K562 (cell line): ENCODE results near the gene SUFU. TPM values are rescaled to one million over a fixed set of nuclear protein-coding genes. Genes with fewer than 3 reads are reported as not detected.

Experiments
- BRF1 ChIP-seq: IDR thresholded peaks from 3 replicates; pipeline ENCODE4 v1.6.1; 2011; ENCODE audit warnings: borderline replicate concordance, mild to moderate bottlenecking; ENCODE audit not compliant: insufficient read length; ENCODE audit errors: extremely low read depth
- CBFA2T2 ChIP-seq: fragments of 450-650 bp; conservative IDR thresholded peaks from 2 replicates; pipeline ENCODE4 v1.6.1; 2017; ENCODE audit warnings: mild to moderate bottlenecking
- CBFA2T3 ChIP-seq: fragments of 450-650 bp; IDR thresholded peaks from 2 replicates; pipeline ENCODE4 v1.6.1; 2017
- CREM ChIP-seq: IDR thresholded peaks from 2 replicates; pipeline ENCODE4 v1.6.1; 2014; ENCODE audit warnings: antibody characterized with exemption, low read depth
- GABPA ChIP-seq: fragments of 200-800 bp; sonication (Bioruptor generic); conservative IDR thresholded peaks from 2 replicates; pipeline ENCODE4 v1.6.1; 2016; ENCODE audit warnings: low read depth, missing genetic modification characterization, missing compliant biosample characterization
- GTF2E2 ChIP-seq: fragments of 200-800 bp; sonication (Bioruptor generic); IDR thresholded peaks from 2 replicates; pipeline ENCODE4 v1.6.1; 2016; ENCODE audit warnings: missing genetic modification characterization, missing compliant biosample characterization
- JUND ChIP-seq, 2 experiments: IDR thresholded peaks; 2 replicates in 1 of 2; 3 replicates in 1 of 2; pipeline ENCODE4 v1.6.1; 2011; ENCODE audit warnings: borderline replicate concordance in 2 of 2, low read depth in 2 of 2, low read length in 2 of 2, improper control_type of control experiment in 1 of 2, missing biosample characterization in 1 of 2, missing genetic modification characterization in 1 of 2, missing genetic modification reagents in 1 of 2
- L3MBTL2 ChIP-seq: fragments of 450-650 bp; IDR thresholded peaks from 2 replicates; pipeline ENCODE4 v1.6.1; 2016; ENCODE audit warnings: mild to moderate bottlenecking, moderate library complexity
- MECOM ChIP-seq: fragments of 250-450 bp; sonication (Bioruptor Pico); IDR thresholded peaks from 2 replicates; pipeline ENCODE4 v1.8.0; 2022; ENCODE audit warnings: inconsistent platforms
- MTF1 ChIP-seq: fragments of 250-450 bp; sonication (Bioruptor Pico); IDR thresholded peaks from 2 replicates; pipeline ENCODE4 v1.9.0; 2021; ENCODE audit warnings: moderate library complexity, mild to moderate bottlenecking, inconsistent platforms, borderline replicate concordance
- NCOR1 ChIP-seq: fragments of 450-650 bp; IDR thresholded peaks from 2 replicates; pipeline ENCODE4 v1.6.1; 2016; ENCODE audit warnings: mild to moderate bottlenecking, moderate library complexity
- NFIC ChIP-seq: fragments of 450-650 bp; IDR thresholded peaks from 2 replicates; pipeline ENCODE4 v1.6.1; 2017; ENCODE audit warnings: mild to moderate bottlenecking, inconsistent platforms
- POLR2AphosphoS2 ChIP-seq: IDR thresholded peaks from 2 replicates; pipeline ENCODE4 v1.6.1; 2012; ENCODE audit warnings: low read length, improper control_type of control experiment
- SAFB2 ChIP-seq: fragments of 200-400 bp; formaldehyde crosslinking; IDR thresholded peaks from 2 replicates; pipeline ENCODE4 v1.6.1; 2018; ENCODE audit warnings: borderline replicate concordance, low read length, low read depth, moderate library complexity; ENCODE audit not compliant: severe bottlenecking
- STAT5B ChIP-seq: fragments of 250-450 bp; sonication (Bioruptor Pico); IDR thresholded peaks from 2 replicates; pipeline ENCODE4 v1.8.0; 2021; ENCODE audit warnings: mild to moderate bottlenecking, inconsistent platforms
- TARDBP ChIP-seq: fragments of 450-650 bp; IDR thresholded peaks from 2 replicates; pipeline ENCODE4 v1.6.1; 2016
- ZFX ChIP-seq: sonication (generic); formaldehyde crosslinking; IDR thresholded peaks from 2 replicates; pipeline ENCODE4 v1.8.0; 2022; ENCODE audit warnings: mild to moderate bottlenecking, missing genetic modification reagents, moderate library complexity
- ZNF232 ChIP-seq: sonication (generic); formaldehyde crosslinking; IDR thresholded peaks from 2 replicates; pipeline ENCODE4 v1.8.0; 2022; ENCODE audit warnings: mild to moderate bottlenecking, missing genetic modification reagents
- ZNF551 ChIP-seq: fragments of 250-450 bp; sonication (Bioruptor Pico); IDR thresholded peaks from 2 replicates; pipeline ENCODE4 v1.5.0; 2021; ENCODE audit warnings: mild to moderate bottlenecking, moderate library complexity
- ZNF583 ChIP-seq: fragments of 250-450 bp; sonication (Bioruptor Pico); IDR thresholded peaks from 2 replicates; pipeline ENCODE4 v1.4.0; 2020
- ZNF766 ChIP-seq: fragments of 200-800 bp; sonication (Bioruptor generic); conservative IDR thresholded peaks from 2 replicates; pipeline ENCODE4 v1.6.1; 2016; ENCODE audit warnings: missing genetic modification characterization, missing compliant biosample characterization
- polyA plus RNA-seq, 8 experiments: library from polyadenylated mRNA; depleted of rRNA in 4 of 8; stranded (reverse) in 5 of 8; unstranded in 3 of 8; fragments of >200 nt; fragmentation: Nextera tagmentation in 2 of 8; fragmentation: Illumina TruSeq in 1 of 8; extraction: Ambion mirVana in 2 of 8; extraction: Trizol in 1 of 8; gene quantifications; 2 replicates each; pipeline versions ENCODE4 v1.2.1 to v1.2.3, GENCODE V29; 2011 to 2014; ENCODE audit warnings: inconsistent platforms in 1 of 8, missing spikeins in 1 of 8
- total RNA-seq, 7 experiments: library from RNA; depleted of rRNA in 6 of 7; stranded (reverse); fragments of >200 nt in 6 of 7; fragmentation: Illumina TruSeq in 2 of 7; extraction: Trizol in 2 of 7; gene quantifications; 2 replicates each; pipeline versions ENCODE4 v1.2.1 to v1.2.3, GENCODE V29; 2011 to 2021; ENCODE audit warnings: low replicate concordance in 1 of 7
- TF ChIP-seq, protein P1 (sequence below): fragments of 250-450 bp; sonication (Bioruptor Pico); IDR thresholded peaks from 2 replicates; pipeline ENCODE4 v1.5.0; 2020; ENCODE audit warnings: mild to moderate bottlenecking, borderline replicate concordance
- TF ChIP-seq, protein P2 (sequence below), 2 experiments: IDR thresholded peaks in 1 of 2; conservative IDR thresholded peaks in 1 of 2; 2 replicates each; pipeline ENCODE4 v1.6.1; 2016; ENCODE audit warnings: low read depth in 2 of 2, mild to moderate bottlenecking in 1 of 2, missing compliant biosample characterization in 1 of 2, missing genetic modification characterization in 1 of 2, moderate library complexity in 1 of 2
- TF ChIP-seq, protein P3 (sequence below): sonication (generic); formaldehyde crosslinking; IDR thresholded peaks from 2 replicates; pipeline ENCODE4 v1.8.0; 2022; ENCODE audit warnings: missing genetic modification reagents, mild to moderate bottlenecking, moderate library complexity, borderline replicate concordance

Gene SUFU
- total and polyA plus RNA-seq, 9 of the 15 experiments (the other 6 are each of a cell fraction or from before 2014, with no cell fraction given), result 0.59 to 6.3 (median 0.82) TPM

DNA sequence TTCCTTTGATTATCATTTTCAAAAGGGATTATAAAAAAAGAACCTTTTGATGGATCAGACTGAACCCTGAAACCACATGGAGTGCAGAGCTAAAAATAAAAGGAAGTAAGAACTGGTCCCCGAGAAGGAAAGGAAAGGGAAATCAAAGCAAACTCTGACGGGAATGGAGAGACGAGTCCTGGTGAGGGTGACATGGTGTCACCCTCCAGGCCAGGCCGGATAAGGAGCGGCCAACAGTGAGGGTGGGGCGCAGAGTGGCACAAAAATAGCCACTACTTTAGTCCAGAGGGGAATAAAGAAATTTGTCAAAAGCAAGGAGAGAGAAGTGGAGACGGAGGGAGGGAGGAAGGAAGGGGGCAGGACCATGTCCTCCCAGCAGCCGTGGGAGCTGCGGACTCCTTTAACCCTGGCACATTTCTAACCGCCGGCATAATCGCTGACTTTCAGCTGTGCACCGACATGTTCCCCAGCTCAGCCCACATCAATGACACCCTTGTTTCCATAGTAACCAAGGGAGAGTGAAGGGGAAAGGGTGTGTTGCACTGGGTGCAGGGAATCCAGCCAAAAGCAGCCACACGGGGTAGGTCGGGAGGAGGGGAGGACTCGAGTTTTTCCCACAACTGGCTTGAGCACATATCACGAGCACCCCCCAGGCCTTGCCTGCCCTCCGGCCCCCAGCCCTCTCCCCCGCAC is 170.2 kb downstream of the SUFU start (continued):
- TF ChIP-seq SAFB2 (no peak), NCOR1 (peak; percentile 28; the same call in 1 of the 2 replicates), ZNF551 (no peak), ZNF583 (CRISPR knock-in tag) (no peak), ZNF766 (no peak), CBFA2T2 (peak; percentile 35), CREM (peak; percentile 52), GABPA (tag) (peak; percentile 63), TARDBP (no peak), L3MBTL2 (no peak), JUND (IDR thresholded peaks at IDR 0.05; ENCODE audit: borderline replicate concordance, low read depth, low read length) (0 out of 2 replicates have a peak, but pooled peaks have one; percentile 23), JUND (tag; IDR thresholded peaks at IDR 0.05; ENCODE audit: borderline replicate concordance, low read depth, low read length) (no peak), MTF1 (CRISPR knock-in tag) (no peak), ZNF232 (CRISPR knock-in tag) (no peak), MECOM (no peak), POLR2AphosphoS2 (no peak), STAT5B (CRISPR knock-in tag) (no peak), BRF1 (no peak), GTF2E2 (no peak), NFIC (peak; percentile 48), CBFA2T3 (peak; percentile 69), ZFX (CRISPR knock-in tag) (no peak)
- TF ChIP-seq, protein P1, sequence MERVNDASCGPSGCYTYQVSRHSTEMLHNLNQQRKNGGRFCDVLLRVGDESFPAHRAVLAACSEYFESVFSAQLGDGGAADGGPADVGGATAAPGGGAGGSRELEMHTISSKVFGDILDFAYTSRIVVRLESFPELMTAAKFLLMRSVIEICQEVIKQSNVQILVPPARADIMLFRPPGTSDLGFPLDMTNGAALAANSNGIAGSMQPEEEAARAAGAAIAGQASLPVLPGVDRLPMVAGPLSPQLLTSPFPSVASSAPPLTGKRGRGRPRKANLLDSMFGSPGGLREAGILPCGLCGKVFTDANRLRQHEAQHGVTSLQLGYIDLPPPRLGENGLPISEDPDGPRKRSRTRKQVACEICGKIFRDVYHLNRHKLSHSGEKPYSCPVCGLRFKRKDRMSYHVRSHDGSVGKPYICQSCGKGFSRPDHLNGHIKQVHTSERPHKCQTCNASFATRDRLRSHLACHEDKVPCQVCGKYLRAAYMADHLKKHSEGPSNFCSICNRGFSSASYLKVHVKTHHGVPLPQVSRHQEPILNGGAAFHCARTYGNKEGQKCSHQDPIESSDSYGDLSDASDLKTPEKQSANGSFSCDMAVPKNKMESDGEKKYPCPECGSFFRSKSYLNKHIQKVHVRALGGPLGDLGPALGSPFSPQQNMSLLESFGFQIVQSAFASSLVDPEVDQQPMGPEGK (CRISPR knock-in tag), result no peak
- TF ChIP-seq, protein P2, sequence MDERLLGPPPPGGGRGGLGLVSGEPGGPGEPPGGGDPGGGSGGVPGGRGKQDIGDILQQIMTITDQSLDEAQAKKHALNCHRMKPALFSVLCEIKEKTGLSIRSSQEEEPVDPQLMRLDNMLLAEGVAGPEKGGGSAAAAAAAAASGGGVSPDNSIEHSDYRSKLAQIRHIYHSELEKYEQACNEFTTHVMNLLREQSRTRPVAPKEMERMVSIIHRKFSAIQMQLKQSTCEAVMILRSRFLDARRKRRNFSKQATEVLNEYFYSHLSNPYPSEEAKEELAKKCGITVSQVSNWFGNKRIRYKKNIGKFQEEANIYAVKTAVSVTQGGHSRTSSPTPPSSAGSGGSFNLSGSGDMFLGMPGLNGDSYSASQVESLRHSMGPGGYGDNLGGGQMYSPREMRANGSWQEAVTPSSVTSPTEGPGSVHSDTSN (CRISPR knock-in tag; IDR thresholded peaks at IDR 0.05; ENCODE audit: low read depth), result no peak
- TF ChIP-seq, protein P2 (tag; conservative IDR thresholded peaks at IDR 0.05; ENCODE audit: low read depth), result 0 out of 2 replicates have a peak, but pooled peaks have one; percentile 37
- TF ChIP-seq, protein P3, sequence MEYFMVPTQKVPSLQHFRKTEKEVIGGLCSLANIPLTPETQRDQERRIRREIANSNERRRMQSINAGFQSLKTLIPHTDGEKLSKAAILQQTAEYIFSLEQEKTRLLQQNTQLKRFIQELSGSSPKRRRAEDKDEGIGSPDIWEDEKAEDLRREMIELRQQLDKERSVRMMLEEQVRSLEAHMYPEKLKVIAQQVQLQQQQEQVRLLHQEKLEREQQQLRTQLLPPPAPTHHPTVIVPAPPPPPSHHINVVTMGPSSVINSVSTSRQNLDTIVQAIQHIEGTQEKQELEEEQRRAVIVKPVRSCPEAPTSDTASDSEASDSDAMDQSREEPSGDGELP (CRISPR knock-in tag), result peak; percentile 86; the same call in 1 of the 2 replicates
